Esophagus squamous epithelium (tissue), 4 donors: ENCODE measurements around the gene ORC3.

Source experiments
- CTCF ChIP-seq, 6 experiments: fragments of 450-650 bp in 4 of 6; fragments of 200-600 bp in 2 of 6; sonication (generic) in 2 of 6; IDR thresholded peaks; one replicate each; pipeline ENCODE4 v1.5.1; 2016 to 2019; ENCODE audit warnings: antibody characterized with exemption in 6 of 6, mild to moderate bottlenecking in 4 of 6, moderate library complexity in 4 of 6
- POLR2A ChIP-seq, 4 donors: fragments of 450-650 bp; IDR thresholded peaks; one replicate each; pipeline ENCODE4 v1.6.1; 2017; ENCODE audit warnings: antibody characterized with exemption in 4 of 4, mild to moderate bottlenecking in 4 of 4, moderate library complexity in 3 of 4

DNA sequence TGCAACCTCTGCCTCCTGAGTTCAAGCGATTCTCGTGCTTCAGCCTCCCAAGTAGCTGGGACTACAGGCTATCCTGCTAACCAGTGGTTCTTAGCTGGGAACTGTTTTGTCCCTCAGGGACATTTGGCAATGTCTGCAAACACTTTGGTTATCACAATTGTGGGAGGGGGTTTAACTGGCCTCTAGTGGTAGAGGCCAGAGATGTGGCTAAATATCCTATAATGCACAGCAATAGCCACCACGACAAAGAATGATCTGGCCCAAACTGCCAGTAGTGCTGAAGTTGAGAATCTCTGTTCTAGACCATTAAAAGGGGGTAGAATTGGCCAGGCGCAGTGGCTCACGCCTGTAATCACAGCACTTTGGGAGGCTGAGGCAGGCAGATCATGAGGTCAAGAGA, 83.3 kb downstream of the ORC3 start:
- TF ChIP-seq CTCF (IDR thresholded peaks at IDR 0.05), result no peak
- no peak for TF ChIP-seq POLR2A (IDR thresholded peaks at IDR 0.05)
